Vagina (tissue), 2 donors: ENCODE results near the gene ATG5. TPM values are rescaled to one million over a fixed set of nuclear protein-coding genes. Genes with fewer than 3 reads are reported as not detected.

Experiments
- DNase-seq, 2 donors: peaks; one replicate each; pipeline ENCODE4 v3.0.0-alpha.2; 2017; ENCODE audit errors: extremely low spot score in 2 of 2
- H3K27ac ChIP-seq: fragments of 200-600 bp; sonication (generic); one replicate; pipeline ENCODE4 v1.5.1; 2019
- H3K27me3 ChIP-seq: fragments of 200-600 bp; sonication (generic); one replicate; pipeline ENCODE4 v1.5.1; 2019
- H3K36me3 ChIP-seq, 2 donors: fragments of 200-600 bp; sonication (generic); one replicate each; pipeline ENCODE4 v1.5.1; 2017 to 2019
- H3K4me1 ChIP-seq: fragments of 200-600 bp; sonication (generic); one replicate; pipeline ENCODE4 v1.5.1; 2019
- H3K4me3 ChIP-seq, 2 donors: fragments of 200-600 bp; sonication (generic); 1 replicate in 1 of 2; 2 replicates in 1 of 2; pipeline ENCODE4 v1.5.1; 2016 to 2019
- H3K9me3 ChIP-seq: fragments of 200-600 bp; sonication (generic); one replicate; pipeline ENCODE4 v1.5.1; 2019
- POLR2A ChIP-seq, 2 donors: fragments of 450-650 bp; IDR thresholded peaks; one replicate each; pipeline ENCODE4 v1.6.1; 2017; ENCODE audit warnings: antibody characterized with exemption in 2 of 2, mild to moderate bottlenecking in 2 of 2, moderate library complexity in 2 of 2
- POLR2AphosphoS5 ChIP-seq, 2 donors: sonication (generic); formaldehyde crosslinking; IDR thresholded peaks; one replicate each; pipeline ENCODE4 v1.9.0; 2017; ENCODE audit warnings: antibody characterized with exemption in 2 of 2, mild to moderate bottlenecking in 2 of 2, low read depth in 1 of 2; ENCODE audit not compliant: insufficient read depth in 1 of 2
- intact Hi-C: fragments of 100-400 bp; cut with DNase I; formaldehyde crosslinking; loops from one replicate; pipeline ENCODE4 v1.15.1; 2023
- total RNA-seq: library from RNA; depleted of rRNA; stranded (reverse); fragments of >200 nt; gene quantifications from one replicate; pipeline ENCODE4 v1.2.3, GENCODE V29; 2016
- TF ChIP-seq, protein P1 (sequence below), 3 experiments: fragments of 450-650 bp in 2 of 3; fragments of 200-600 bp in 1 of 3; sonication (generic) in 1 of 3; IDR thresholded peaks; one replicate each; pipeline ENCODE4 v1.5.1; 2017 to 2019; ENCODE audit warnings: antibody characterized with exemption in 3 of 3, mild to moderate bottlenecking in 2 of 3, moderate library complexity in 2 of 3

ATG5 gene
- total RNA-seq, 1 donor from 2014 or later = 37.1 TPM

DNA sequence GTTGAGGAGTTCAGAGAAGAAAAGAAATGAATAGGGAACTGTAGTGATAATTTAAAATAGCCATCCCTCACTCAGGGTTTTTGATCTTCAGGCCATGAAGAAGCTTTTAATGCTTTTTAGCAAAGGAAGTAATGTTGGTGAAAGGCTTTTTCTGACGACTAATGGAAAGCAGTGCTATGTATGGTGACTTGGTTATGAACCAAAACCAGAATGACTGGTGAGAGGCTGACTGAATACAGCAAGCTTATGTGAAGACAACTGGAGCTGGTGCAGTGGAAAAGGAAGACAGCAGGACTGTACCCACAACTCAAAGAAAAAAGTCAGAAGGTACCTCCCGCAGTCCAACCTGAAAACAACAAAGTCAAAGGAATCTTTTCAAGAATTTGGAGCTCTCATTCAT, 120.6 kb downstream of the ATG5 start:
- no peaks in the 10 kb centered on the region for H3K4me1 ChIP-seq
- H3K27me3 ChIP-seq = no peaks in the 10 kb centered on the region
- no peaks in the 10 kb centered on the region for H3K9me3 ChIP-seq
- no peak overlapping the region for H3K27ac ChIP-seq
- intact Hi-C loops = no loop called here
- TF ChIP-seq, protein P1, sequence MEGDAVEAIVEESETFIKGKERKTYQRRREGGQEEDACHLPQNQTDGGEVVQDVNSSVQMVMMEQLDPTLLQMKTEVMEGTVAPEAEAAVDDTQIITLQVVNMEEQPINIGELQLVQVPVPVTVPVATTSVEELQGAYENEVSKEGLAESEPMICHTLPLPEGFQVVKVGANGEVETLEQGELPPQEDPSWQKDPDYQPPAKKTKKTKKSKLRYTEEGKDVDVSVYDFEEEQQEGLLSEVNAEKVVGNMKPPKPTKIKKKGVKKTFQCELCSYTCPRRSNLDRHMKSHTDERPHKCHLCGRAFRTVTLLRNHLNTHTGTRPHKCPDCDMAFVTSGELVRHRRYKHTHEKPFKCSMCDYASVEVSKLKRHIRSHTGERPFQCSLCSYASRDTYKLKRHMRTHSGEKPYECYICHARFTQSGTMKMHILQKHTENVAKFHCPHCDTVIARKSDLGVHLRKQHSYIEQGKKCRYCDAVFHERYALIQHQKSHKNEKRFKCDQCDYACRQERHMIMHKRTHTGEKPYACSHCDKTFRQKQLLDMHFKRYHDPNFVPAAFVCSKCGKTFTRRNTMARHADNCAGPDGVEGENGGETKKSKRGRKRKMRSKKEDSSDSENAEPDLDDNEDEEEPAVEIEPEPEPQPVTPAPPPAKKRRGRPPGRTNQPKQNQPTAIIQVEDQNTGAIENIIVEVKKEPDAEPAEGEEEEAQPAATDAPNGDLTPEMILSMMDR (IDR thresholded peaks at IDR 0.05) = no peak
- TF ChIP-seq POLR2AphosphoS5 (IDR thresholded peaks at IDR 0.05; ENCODE audit: insufficient read depth in 1 of 2, low read depth in 1 of 2) (no peak), POLR2A (IDR thresholded peaks at IDR 0.05) (no peak)
- H3K36me3 ChIP-seq = no peaks in the 10 kb centered on the region
- DNase-seq = no peak
- H3K4me3 ChIP-seq = no peak overlapping the region

DNA sequence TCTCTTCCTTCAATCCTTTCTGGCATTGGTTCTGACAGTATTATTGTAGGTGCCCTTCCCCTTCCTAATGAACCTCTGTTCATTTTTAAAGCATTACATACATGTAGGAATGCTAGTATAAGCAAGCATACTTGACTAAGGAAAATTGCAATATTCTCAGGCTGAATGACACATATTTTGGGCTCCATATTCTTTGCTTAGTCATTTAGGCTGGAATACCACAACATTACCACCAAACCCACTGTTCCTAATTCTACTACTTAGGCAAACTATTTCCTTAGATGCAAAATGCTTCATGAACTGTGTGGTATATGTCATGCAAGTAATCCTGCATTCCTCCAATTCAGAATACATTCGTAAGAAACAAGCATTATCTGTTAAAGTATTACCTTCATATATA, 125.6 kb downstream of the ATG5 start:
- TF ChIP-seq POLR2AphosphoS5 (IDR thresholded peaks at IDR 0.05; ENCODE audit: insufficient read depth in 1 of 2, low read depth in 1 of 2) (no peak), POLR2A (IDR thresholded peaks at IDR 0.05) (no peak)
- TF ChIP-seq, protein P1 (IDR thresholded peaks at IDR 0.05) = no peak
- no peak for DNase-seq
- intact Hi-C loops = no loop called here

DNA sequence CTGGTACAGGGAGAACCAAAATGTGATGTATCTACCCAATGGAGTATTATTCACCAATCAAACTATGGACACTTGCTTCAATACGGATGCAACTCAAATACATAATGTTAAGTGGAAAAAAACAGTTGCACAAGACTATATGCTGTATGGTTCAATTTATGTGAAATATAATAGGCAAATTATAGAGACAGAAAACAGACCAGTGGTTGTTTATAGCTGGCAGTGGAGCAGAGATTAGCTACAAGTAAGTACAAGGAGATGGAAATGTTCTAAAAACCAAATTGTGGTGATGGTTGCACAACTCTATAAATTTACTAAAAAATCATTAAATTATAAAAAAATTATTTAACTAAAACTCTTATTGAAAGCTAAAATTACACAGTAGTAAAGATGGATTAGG, 126.2 kb downstream of the ATG5 start:
- intact Hi-C loops = no loop called here
- no peaks in the 10 kb centered on the region for H3K27me3 ChIP-seq

More for the DNA sequence above, 125.6 kb downstream of the ATG5 start:
- Histone ChIP-seq H3K4me1 (no peaks in the 10 kb centered on the region), H3K36me3 (no peaks in the 10 kb centered on the region), H3K9me3 (no peaks in the 10 kb centered on the region), H3K27ac (no peak overlapping the region), H3K27me3 (no peaks in the 10 kb centered on the region), H3K4me3 (no peak overlapping the region)

GRCh38 chr6:106197441-106197840, 128.1 kb downstream of the ATG5 start:
- Histone ChIP-seq H3K4me3 (no peak overlapping the region), H3K36me3 (no peaks in the 10 kb centered on the region), H3K9me3 (no peaks in the 10 kb centered on the region), H3K27me3 (no peaks in the 10 kb centered on the region), H3K4me1 (no peaks in the 10 kb centered on the region), H3K27ac (no peak overlapping the region)
- intact Hi-C loops = no loop called here
- no peak for DNase-seq
- TF ChIP-seq, protein P1 (IDR thresholded peaks at IDR 0.05) = no peak
- TF ChIP-seq POLR2A (IDR thresholded peaks at IDR 0.05) (no peak), POLR2AphosphoS5 (IDR thresholded peaks at IDR 0.05; ENCODE audit: insufficient read depth in 1 of 2, low read depth in 1 of 2) (no peak)

More for the DNA sequence above, 126.2 kb downstream of the ATG5 start:
- TF ChIP-seq, protein P1 (IDR thresholded peaks at IDR 0.05) = no peak
- no peak for TF ChIP-seq POLR2A (IDR thresholded peaks at IDR 0.05)
- no peak for TF ChIP-seq POLR2AphosphoS5 (IDR thresholded peaks at IDR 0.05; ENCODE audit: insufficient read depth in 1 of 2, low read depth in 1 of 2)
- H3K36me3 ChIP-seq = no peaks in the 10 kb centered on the region
- no peaks in the 10 kb centered on the region for H3K9me3 ChIP-seq
- no peak overlapping the region for H3K4me3 ChIP-seq
- no peak overlapping the region for H3K27ac ChIP-seq
- DNase-seq = no peak
- no peaks in the 10 kb centered on the region for H3K4me1 ChIP-seq

DNA sequence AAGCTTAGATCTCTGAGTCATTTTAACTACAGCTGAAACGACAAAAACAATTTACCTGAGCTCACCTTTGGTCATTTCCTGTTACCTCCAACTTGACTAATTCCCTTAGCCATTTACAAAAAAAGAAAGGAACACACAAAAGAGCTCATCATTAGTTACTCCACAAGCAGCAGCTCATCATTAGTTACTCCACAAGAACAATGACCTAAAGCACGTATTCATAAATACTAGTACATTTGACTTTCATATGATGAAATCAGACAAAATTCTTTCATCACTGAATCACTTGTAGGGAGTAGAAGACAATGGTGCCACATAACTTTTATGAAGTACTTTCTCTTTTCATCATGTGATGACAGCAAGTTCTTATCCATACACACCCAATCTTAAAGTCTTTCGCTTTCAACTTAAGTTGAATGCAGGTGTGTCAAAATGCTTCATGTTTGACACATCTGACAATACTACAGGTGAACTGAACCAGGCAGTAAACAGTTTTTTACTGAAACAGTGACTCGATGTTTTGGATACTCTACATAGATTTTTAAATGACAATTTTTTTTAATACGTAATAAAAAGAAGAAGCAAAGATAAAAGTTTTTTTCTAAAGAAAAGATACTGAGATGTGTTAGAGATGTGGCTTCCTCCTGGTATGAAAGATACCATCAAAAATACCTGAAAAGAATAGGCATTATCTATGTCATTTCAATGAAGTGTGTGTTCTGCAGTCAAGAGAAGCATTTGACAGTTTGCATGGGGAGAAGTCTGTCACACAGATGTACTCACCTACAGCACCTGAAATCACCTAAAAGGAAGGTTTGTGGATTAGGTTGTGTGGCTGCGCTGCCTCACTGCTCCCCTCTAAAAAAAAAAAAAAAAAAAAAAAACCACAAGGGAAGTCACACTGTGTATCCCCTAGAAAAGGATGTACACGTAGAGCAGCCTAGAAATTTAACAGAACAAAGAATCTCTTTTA, 130.3 kb downstream of the ATG5 start:
- no peaks in the 10 kb centered on the region for H3K27me3 ChIP-seq
- H3K27ac ChIP-seq = no peak overlapping the region
- no peaks in the 10 kb centered on the region for H3K4me1 ChIP-seq
- H3K9me3 ChIP-seq = no peaks in the 10 kb centered on the region
- H3K36me3 ChIP-seq = no peaks in the 10 kb centered on the region
- DNase-seq = no peak
- TF ChIP-seq POLR2A (IDR thresholded peaks at IDR 0.05) (no peak), POLR2AphosphoS5 (IDR thresholded peaks at IDR 0.05; ENCODE audit: insufficient read depth in 1 of 2, low read depth in 1 of 2) (peak in 1 of 2 donors; percentile 68)
- TF ChIP-seq, protein P1 (IDR thresholded peaks at IDR 0.05) = no peak
- intact Hi-C loops = no loop called here
- no peak overlapping the region for H3K4me3 ChIP-seq
